Neural progenitor cell (in vitro differentiated cells): ENCODE measurements around the gene PRXL2A. TPM values are rescaled to one million over a fixed set of nuclear protein-coding genes. Genes with fewer than 3 reads are reported as not detected.

ENCODE experiments used
- DNase-seq: peaks from one replicate; pipeline ENCODE4 v3.0.0-alpha.2; 2016; ENCODE audit warnings: low spot score
- H2AFZ ChIP-seq: fragments of 200-600 bp; sonication (generic); replicated peaks from 2 replicates; pipeline ENCODE4 v1.6.1; 2016; ENCODE audit warnings: antibody characterized with exemption
- H3F3A ChIP-seq: fragments of 200-600 bp; sonication (generic); 2 replicates; pipeline ENCODE4 v1.6.1; 2016; ENCODE audit warnings: antibody characterized with exemption, low read depth
- H3K27ac ChIP-seq: fragments of 200-600 bp; sonication (generic); 2 replicates; pipeline ENCODE4 v1.5.1; 2016; ENCODE audit warnings: mild to moderate bottlenecking
- H3K27me3 ChIP-seq: fragments of 200-600 bp; sonication (generic); 2 replicates; pipeline ENCODE4 v1.6.1; 2016; ENCODE audit warnings: mild to moderate bottlenecking, moderate library complexity
- H3K36me3 ChIP-seq: fragments of 200-600 bp; sonication (generic); 2 replicates; pipeline ENCODE4 v1.5.1; 2016
- H3K4me1 ChIP-seq: fragments of 200-600 bp; sonication (generic); 2 replicates; pipeline ENCODE4 v1.6.1; 2016; ENCODE audit warnings: mixed run types
- H3K4me2 ChIP-seq: fragments of 200-600 bp; sonication (generic); 2 replicates; pipeline ENCODE4 v1.6.1; 2016
- H3K4me3 ChIP-seq: fragments of 200-600 bp; sonication (generic); 2 replicates; pipeline ENCODE4 v1.5.1; 2016
- H3K79me2 ChIP-seq: fragments of 200-600 bp; sonication (generic); 2 replicates; pipeline ENCODE4 v1.6.1; 2016; ENCODE audit warnings: low read depth
- H3K9ac ChIP-seq: fragments of 200-600 bp; sonication (generic); 2 replicates; pipeline ENCODE4 v1.6.1; 2016
- H3K9me3 ChIP-seq: fragments of 200-600 bp; sonication (generic); 2 replicates; pipeline ENCODE4 v1.5.1; 2016; ENCODE audit warnings: low read depth
- H4K20me1 ChIP-seq: fragments of 200-600 bp; sonication (generic); 2 replicates; pipeline ENCODE4 v1.6.1; 2016; ENCODE audit warnings: low read depth
- H3K27ac Mint-ChIP-seq: 3 replicates; pipeline ENCODE4 v1.8.0; 2021; ENCODE audit warnings: mixed read lengths
- H3K27me3 Mint-ChIP-seq: 2 replicates; pipeline ENCODE4 v1.8.0; 2022; ENCODE audit warnings: low read depth, mild to moderate bottlenecking, inconsistent platforms, moderate library complexity, mixed read lengths; ENCODE audit not compliant: insufficient read depth
- H3K36me3 Mint-ChIP-seq: 3 replicates; pipeline ENCODE4 v1.8.0; 2021; ENCODE audit warnings: mixed read lengths
- H3K4me1 Mint-ChIP-seq: 3 replicates; pipeline ENCODE4 v1.8.0; 2021; ENCODE audit warnings: mixed read lengths
- H3K4me3 Mint-ChIP-seq: 3 replicates; pipeline ENCODE4 v1.8.0; 2021; ENCODE audit warnings: mild to moderate bottlenecking, moderate library complexity, mixed read lengths
- H3K9me3 Mint-ChIP-seq: 3 replicates; pipeline ENCODE4 v1.8.0; 2020; ENCODE audit warnings: mixed read lengths
- CTCF ChIP-seq: fragments of 200-600 bp; sonication (generic); IDR thresholded peaks from 2 replicates; pipeline ENCODE4 v1.5.1; 2017; ENCODE audit warnings: antibody characterized with exemption, mild to moderate bottlenecking
- EZH2 ChIP-seq: fragments of 200-600 bp; sonication (generic); IDR thresholded peaks from 2 replicates; pipeline ENCODE4 v1.6.1; 2017; ENCODE audit warnings: antibody characterized with exemption, mild to moderate bottlenecking, moderate library complexity
- EZH2phosphoT487 ChIP-seq: fragments of 200-600 bp; sonication (generic); IDR thresholded peaks from 2 replicates; pipeline ENCODE4 v1.6.1; 2017; ENCODE audit warnings: antibody characterized with exemption
- total RNA-seq: library from RNA; depleted of rRNA; stranded (reverse); fragments of >200 nt; gene quantifications from 2 replicates; pipeline ENCODE4 v1.2.3, GENCODE V29; 2015; ENCODE audit warnings: low replicate concordance

Gene PRXL2A
- total RNA-seq, 1 donor from 2014 or later = 107 TPM

GRCh38 chr10:80453056-80453841 lies 44.9 kb downstream of the PRXL2A start:
- H3K4me1 Mint-ChIP-seq = peaks cover 31% of the 10 kb centered on the region
- H3K4me2 ChIP-seq = peak overlapping the region; percentile 67
- H2AFZ ChIP-seq = peak overlapping the region; percentile 10
- TF ChIP-seq CTCF = peak; percentile 43
- no peak for TF ChIP-seq EZH2phosphoT487
- H3K27ac Mint-ChIP-seq = peak overlapping the region; percentile 85
- no peaks in the 10 kb centered on the region for H3K9me3 Mint-ChIP-seq
- H3K4me3 Mint-ChIP-seq = peak overlapping the region; percentile 91
- no peak overlapping the region for H3K9ac ChIP-seq
- DNase-seq = no peak
- H3K4me1 ChIP-seq = peaks cover 26% of the 10 kb centered on the region
- peaks cover 37% of the 10 kb centered on the region for H4K20me1 ChIP-seq
- peak overlapping the region; percentile 66 for H3K4me3 ChIP-seq
- no peaks in the 10 kb centered on the region for H3K36me3 Mint-ChIP-seq
- peaks cover 39% of the 10 kb centered on the region for H3K79me2 ChIP-seq
- H3K36me3 ChIP-seq = no peaks in the 10 kb centered on the region
- peaks cover 22% of the 10 kb centered on the region for H3F3A ChIP-seq
- no peaks in the 10 kb centered on the region for H3K9me3 ChIP-seq
- peaks cover 12% of the 10 kb centered on the region for H3K27me3 Mint-ChIP-seq
- H3K27ac ChIP-seq = peak overlapping the region; percentile 79
- no peaks in the 10 kb centered on the region for H3K27me3 ChIP-seq

GRCh38 chr10:80453842-80454512 lies 45.6 kb downstream of the PRXL2A start, which contains the start of gene TSPAN14:
TSPAN14 (plus strand) TSS chr10:80454310; CDS start chr10:80489234, 34,924 bp downstream.
- Histone ChIP-seq H3K27me3 (no peaks in the 10 kb centered on the region), H3K4me3 (peak within 1 kb of the TSS; percentile 98), H3K27ac (peak within 1 kb of the TSS; percentile 88), H3K9me3 (no peaks in the 10 kb centered on the region), H2AFZ (peak within 1 kb of the TSS; percentile 82), H3K9ac (peak within 1 kb of the TSS; percentile 80), H3K4me1 (peaks cover 33% of the 10 kb centered on the region), H3K4me2 (peak within 1 kb of the TSS; percentile 100), H3K79me2 (peaks cover 46% of the 10 kb centered on the region), H3F3A (peaks cover 29% of the 10 kb centered on the region), H4K20me1 (peaks cover 44% of the 10 kb centered on the region), H3K36me3 (no peaks in the 10 kb centered on the region)
- Mint-ChIP-seq H3K36me3 (no peaks in the 10 kb centered on the region), H3K4me3 (peak within 1 kb of the TSS; percentile 99), H3K27ac (peak within 1 kb of the TSS; percentile 99), H3K4me1 (peaks cover 38% of the 10 kb centered on the region), H3K9me3 (no peaks in the 10 kb centered on the region), H3K27me3 (peaks cover 12% of the 10 kb centered on the region)
- TF ChIP-seq EZH2 = no peak
- no peak for TF ChIP-seq CTCF
- no peak for TF ChIP-seq EZH2phosphoT487
- peak; percentile 94 for DNase-seq

- DNase-seq = peak; percentile 56
- peaks cover 54% of the 10 kb centered on the region for H3K79me2 ChIP-seq
- peaks cover 52% of the 10 kb centered on the region for H4K20me1 ChIP-seq
- H3K4me1 ChIP-seq = peaks cover 41% of the 10 kb centered on the region
- H3K9ac ChIP-seq = peak overlapping the region; percentile 80
- peaks cover 12% of the 10 kb centered on the region for H3K27me3 Mint-ChIP-seq
- peak overlapping the region; percentile 82 for H2AFZ ChIP-seq
- H3K27ac Mint-ChIP-seq = peak overlapping the region; percentile 99
- H3K4me3 Mint-ChIP-seq = peak overlapping the region; percentile 99
- H3K9me3 ChIP-seq = no peaks in the 10 kb centered on the region
- TF ChIP-seq EZH2phosphoT487 (no peak), EZH2 (peak; percentile 33), CTCF (no peak)
- no peaks in the 10 kb centered on the region for H3K27me3 ChIP-seq
- peak overlapping the region; percentile 100 for H3K4me2 ChIP-seq
- peak overlapping the region; percentile 98 for H3K4me3 ChIP-seq
- peak overlapping the region; percentile 88 for H3K27ac ChIP-seq
- no peaks in the 10 kb centered on the region for H3K9me3 Mint-ChIP-seq
- H3K4me1 Mint-ChIP-seq = peaks cover 46% of the 10 kb centered on the region
- peaks cover 33% of the 10 kb centered on the region for H3F3A ChIP-seq
- H3K36me3 Mint-ChIP-seq = no peaks in the 10 kb centered on the region
- H3K36me3 ChIP-seq = no peaks in the 10 kb centered on the region
Observed at GRCh38 chr10:80454513-80455460, 46.4 kb downstream of the PRXL2A start.
